Measurements from ENCODE around the gene SORCS1.

SORCS1 gene

DNA sequence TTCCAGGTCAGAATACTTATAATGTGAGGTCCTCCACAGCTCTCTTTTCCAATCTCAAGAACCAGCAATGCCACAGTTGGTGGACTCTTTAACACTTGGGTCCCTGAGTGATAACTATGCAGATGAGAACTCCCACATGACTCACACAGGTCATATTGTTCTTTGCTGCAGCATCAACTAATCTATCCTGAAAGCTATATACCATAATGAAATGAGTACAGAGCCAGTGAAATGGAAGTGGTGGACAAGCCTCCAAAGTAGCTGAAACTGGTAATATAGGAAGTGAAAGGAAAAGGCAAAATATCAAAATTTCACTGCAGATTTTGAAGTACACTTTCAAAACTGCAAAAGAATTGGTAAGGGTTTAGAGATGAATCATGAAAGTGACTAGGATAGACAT, 45.6 kb downstream of the SORCS1 start:
- DNase-seq (ENCODE audit: extremely low read depth in 1 of 2, low read depth in 1 of 2) = no peak

DNA sequence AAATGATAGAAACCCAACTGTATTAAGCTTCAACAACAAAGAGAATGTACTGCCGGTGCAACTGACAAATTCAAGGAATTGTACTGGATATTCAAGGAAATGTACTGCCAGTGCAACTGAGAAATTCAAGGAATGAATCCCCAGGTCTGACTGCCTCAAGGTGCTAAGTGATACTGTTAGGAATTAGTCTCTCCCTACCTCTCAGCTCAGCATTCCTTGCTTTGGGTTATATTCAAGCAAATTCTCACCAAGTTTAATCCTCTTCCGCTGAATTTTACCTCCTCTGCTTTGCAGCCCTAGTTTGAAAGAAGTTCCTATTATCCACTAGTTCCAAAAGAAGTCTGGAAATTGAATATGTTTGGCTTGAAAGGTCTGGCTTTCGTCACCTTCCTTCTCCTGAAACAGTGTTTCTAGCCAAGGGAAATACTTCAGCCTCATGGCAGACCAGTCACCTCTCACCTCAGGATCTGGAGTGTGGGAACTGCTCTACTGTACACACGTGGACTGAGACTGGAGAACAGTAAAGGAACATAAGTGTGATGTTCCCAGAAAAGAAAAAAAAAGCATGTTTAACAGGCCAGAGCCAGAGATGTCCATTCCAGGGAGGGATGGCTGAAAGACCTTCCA, 60.4 kb downstream of the SORCS1 start:
- no peak for DNase-seq (ENCODE audit: extremely low read depth in 1 of 2, low read depth in 1 of 2)

- no peak for DNase-seq (ENCODE audit: extremely low read depth in 1 of 2, low read depth in 1 of 2)
Measured at GRCh38 chr10:107103174-107104025, 61.1 kb downstream of the SORCS1 start.

DNA sequence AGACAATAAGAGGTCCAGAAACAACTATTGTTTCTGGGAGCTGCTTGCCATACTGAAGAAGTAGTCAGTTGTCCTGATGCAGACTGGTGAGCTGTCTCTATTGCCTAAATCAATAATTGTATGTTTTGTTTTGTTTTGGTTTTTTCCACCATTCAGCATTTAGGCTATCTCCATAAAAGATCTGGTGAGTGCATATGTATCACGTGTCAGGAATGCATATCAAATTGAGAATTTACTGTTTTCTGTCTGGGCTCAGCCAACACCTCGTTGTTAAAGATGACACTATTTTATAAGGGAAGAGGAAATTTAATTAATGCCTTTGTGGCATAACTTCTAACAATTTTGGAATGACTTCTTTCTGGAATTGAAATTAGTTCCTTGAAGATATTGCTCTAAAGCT, 66.2 kb downstream of the SORCS1 start:
- no peak for DNase-seq (ENCODE audit: extremely low read depth in 1 of 2, low read depth in 1 of 2)

- DNase-seq (ENCODE audit: extremely low read depth in 1 of 2, low read depth in 1 of 2) = no peak
Measured at GRCh38 chr10:107094824-107095522, 69.5 kb downstream of the SORCS1 start.

DNA sequence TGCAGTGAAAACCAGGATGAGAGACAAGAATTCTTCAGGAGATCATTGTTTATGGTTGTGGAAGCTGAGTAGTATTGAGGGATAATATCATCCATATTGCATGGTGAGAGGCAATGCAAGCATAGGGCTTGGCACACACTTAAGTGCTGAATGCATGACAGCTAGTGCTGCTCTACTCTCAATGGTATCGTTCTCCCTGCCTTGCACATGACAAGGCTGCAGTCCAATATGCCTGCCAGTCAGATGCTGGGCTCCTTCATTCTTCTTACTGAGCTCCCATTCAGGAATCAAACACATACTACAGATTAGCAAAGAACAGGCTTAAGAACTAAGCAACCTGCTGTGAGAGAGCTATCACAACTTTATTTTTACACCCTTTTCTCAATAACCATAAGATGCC, 72.2 kb downstream of the SORCS1 start:
- DNase-seq (ENCODE audit: extremely low read depth in 1 of 2, low read depth in 1 of 2) = no peak

- DNase-seq (ENCODE audit: extremely low read depth in 1 of 2, low read depth in 1 of 2) = no peak
Measured at GRCh38 chr10:107091126-107091525, 73.4 kb downstream of the SORCS1 start.

DNA sequence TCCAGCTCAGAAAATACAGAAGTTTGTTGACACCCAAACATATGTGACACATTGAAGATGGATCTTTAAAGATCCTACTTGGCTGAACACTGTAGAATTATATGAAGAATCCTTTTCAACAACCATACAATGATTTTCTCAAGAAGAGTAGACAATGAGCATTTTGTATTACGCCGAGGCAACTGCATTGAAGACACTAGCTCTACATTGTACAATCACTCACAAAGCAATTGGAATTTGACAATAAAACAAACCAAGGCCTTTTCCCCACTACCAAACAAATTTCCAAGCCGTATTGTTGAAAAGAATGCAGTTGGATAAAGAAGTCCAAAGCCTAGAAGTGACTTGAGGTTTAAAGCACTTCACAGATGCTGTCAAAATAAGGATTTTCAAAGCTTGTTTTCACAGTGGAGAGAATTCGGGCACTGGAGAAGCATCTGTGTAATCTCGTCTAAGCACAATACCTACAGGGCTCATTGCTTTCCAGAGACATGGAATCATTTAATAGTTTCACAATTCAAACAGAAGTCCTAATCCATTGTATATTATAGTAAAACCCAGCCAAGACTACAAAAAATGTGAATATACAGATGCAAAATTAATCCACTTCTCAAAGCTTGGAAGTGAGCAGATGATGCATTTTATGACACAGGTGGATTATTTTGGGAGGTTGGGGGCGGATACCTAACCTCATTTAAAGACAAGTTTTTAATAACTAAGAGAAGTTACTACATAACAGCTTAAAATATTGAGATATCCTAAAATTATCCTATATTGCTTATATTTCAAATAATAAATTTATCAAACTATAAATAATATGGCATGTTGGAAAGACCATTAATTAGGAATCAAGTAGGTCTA, 78.6 kb downstream of the SORCS1 start:
- DNase-seq (ENCODE audit: extremely low read depth in 1 of 2, low read depth in 1 of 2) = no peak

DNA sequence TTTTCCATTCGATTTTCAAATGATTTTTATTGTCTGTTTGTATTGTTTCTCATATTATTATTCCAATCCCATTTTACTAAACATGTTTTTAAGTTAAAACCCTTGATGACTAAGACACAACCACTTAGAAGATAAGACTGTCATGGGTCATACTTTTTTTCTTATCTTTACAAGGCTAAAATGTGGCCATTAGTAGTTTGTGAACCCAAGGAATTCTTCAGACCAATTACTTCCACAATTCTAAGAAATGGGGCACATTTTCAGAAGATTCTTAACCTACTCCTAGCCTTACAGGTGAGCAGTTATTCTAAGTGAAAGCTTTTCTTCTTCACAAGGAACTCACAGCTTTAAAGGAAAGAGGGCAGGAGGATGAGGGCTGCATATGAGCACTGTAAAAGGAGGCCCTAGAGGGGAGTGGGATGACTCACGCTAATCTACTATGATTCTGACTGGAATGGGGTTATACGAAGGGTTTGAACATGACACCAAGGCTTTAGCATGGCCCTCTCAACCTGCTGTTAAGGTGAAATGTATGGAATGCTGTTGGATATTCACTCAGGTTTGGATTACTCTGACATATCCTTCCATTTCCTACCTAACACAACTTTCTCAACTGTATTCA, 81.0 kb downstream of the SORCS1 start:
- DNase-seq (ENCODE audit: extremely low read depth in 1 of 2, low read depth in 1 of 2) = no peak

GRCh38 chr10:107081644-107082043, 82.9 kb downstream of the SORCS1 start:
- no peak for DNase-seq (ENCODE audit: extremely low read depth in 1 of 2, low read depth in 1 of 2)

DNA sequence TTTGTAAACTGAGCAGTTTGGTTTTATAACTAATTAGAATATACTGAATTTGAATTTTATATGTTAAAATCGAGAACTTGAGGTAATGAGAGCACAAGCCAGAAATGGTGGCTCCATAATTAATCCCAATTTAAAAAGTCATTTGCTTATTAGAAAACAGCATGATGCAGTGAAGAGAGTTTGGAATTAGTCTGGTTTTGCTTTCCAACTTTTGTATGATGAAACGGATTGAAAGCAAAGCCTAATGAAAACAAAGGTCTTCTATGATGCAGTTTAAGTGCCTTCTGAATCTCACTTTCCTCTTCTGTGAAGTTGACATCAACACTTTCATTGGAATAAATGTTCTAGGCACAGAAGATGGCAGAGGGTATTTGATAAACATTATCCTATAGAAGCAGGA, 89.4 kb downstream of the SORCS1 start:
- DNase-seq (ENCODE audit: extremely low read depth in 1 of 2, low read depth in 1 of 2) = no peak

DNA sequence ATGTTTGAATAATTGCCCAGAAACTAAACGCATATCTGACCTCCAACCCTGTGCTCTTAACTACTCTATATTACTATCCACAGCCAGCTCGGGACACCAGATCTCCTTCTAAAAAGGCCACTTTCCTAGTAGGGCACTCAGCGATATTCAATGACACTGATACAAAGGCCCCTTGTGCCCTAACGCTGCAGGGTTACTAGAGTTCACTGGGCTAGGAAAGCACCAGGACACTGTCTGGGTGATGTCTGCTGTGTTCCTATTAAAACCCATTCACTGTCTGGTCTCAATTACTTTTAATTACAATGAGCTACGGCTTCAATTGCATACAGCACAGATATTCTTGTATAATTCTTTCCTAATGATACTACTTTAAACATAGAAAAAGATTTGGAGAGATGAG, 91.7 kb downstream of the SORCS1 start:
- no peak for DNase-seq (ENCODE audit: extremely low read depth in 1 of 2, low read depth in 1 of 2)

DNA sequence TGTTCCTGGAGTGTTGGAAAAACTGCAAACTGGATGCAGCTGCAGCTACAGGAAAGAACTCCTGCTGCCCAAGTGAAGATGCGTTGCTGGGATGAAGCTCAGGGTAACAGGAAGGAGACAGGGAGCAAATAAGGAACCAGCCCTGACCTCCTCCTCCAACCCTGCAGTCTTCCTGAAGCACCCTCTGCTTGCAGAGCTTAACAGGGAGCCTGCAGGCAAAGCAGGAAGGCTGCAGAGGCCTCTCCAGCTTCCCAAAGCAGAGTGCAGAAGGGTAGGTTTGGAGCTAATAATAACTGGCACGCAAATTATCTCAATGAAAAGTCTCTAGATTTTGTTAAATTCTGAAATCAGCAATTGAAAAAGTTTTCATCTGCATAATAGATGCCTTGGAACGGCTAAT, 92.5 kb downstream of the SORCS1 start:
- DNase-seq (ENCODE audit: extremely low read depth in 1 of 2, low read depth in 1 of 2) = no peak

GRCh38 chr10:107071301-107071700, 93.2 kb downstream of the SORCS1 start:
- DNase-seq (ENCODE audit: extremely low read depth in 1 of 2, low read depth in 1 of 2) = no peak

GRCh38 chr10:107067843-107068242, 96.7 kb downstream of the SORCS1 start:
- DNase-seq (ENCODE audit: extremely low read depth in 1 of 2, low read depth in 1 of 2) = no peak

GRCh38 chr10:107064075-107064474, 100.4 kb downstream of the SORCS1 start:
- no peak for DNase-seq (ENCODE audit: extremely low read depth in 1 of 2, low read depth in 1 of 2)

GRCh38 chr10:107059872-107060271, 104.6 kb downstream of the SORCS1 start:
- DNase-seq (ENCODE audit: extremely low read depth in 1 of 2, low read depth in 1 of 2) = no peak

- DNase-seq (ENCODE audit: extremely low read depth in 1 of 2, low read depth in 1 of 2) = no peak
Measured at GRCh38 chr10:107059068-107059804, 105.3 kb downstream of the SORCS1 start.

DNA sequence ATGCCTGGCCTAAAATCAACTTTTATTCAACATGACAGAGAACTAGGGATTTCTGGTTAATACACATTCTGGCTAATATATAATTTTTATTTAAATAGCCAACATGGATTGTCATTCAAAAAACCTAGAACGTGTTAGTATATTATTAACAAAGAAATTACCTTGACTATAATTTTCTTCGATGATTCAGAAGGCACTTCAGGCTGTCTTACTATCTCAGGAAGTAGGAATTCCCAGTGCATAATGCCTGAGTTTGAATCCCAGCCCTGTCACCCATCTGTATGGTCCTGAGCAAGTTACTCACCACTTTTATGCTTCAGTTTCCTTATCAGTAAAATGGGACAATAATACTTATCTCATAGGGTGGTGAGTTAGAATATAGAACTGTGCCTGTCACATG, 106.2 kb downstream of the SORCS1 start:
- no peak for DNase-seq (ENCODE audit: extremely low read depth in 1 of 2, low read depth in 1 of 2)

GRCh38 chr10:107056182-107056581, 108.3 kb downstream of the SORCS1 start:
- DNase-seq (ENCODE audit: extremely low read depth in 1 of 2, low read depth in 1 of 2) = no peak

Measured in stimulated activated CD8-positive, alpha-beta memory T cell treated with anti-CD3 and anti-CD28 coated beads, Interleukin-7, amount 100 ng/mL, for 48 hours (primary cell).